ENCODE results near the gene UBASH3A.
A peak's percentile ranks its signal among the peaks of the same experiment; 100 is the strongest.

The UBASH3A gene

DNA sequence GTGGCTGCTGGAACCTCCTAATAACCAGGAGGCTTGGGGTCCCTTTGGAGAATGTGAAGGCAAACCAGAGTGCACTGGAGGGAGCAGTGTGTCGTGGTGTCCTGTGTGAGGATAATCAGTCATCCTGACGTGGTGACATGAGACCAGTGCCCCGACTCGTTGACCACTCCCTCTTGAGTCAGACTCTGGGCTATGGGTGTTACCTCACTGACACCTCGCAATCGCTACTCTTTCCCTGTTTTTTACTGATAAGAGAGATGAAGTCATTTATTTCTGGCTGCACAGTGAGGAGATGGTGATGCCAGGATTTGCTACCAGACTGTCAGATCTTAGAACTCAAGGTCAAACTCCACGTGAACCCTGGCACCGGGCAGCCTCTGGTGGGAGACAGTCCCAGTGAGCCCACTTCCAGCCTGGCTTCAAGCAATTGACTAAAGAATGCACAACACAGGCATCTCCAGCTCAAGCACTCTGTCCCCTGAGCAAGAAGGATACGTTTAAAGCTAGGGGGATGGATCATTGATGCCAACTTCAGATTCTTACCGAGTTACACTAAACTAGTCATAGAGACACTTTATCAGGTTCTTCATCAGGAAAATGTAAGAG lies 30.3 kb downstream of the UBASH3A start:
- DNase-seq: peak; percentile 28

DNA sequence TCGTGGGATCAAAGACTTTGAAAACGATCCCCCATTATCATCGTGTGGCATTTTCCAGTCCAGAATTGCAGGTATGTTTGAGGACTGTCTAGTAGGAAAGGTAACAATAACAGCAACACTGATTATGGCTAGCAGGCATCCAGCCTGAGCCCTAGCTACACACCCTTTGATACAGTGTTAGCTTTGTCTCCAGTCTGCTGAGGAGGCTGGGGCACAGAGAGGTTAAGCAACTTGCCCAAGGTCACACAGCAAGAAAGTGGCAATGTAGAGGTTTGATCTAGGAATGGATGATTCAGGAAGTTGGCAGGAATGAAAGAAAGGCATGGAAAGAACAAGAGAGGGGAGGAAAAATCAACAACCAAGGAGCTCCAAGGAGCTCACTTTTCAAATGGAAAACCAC lies 31.2 kb downstream of the UBASH3A start:
- DNase-seq: no peak

DNA sequence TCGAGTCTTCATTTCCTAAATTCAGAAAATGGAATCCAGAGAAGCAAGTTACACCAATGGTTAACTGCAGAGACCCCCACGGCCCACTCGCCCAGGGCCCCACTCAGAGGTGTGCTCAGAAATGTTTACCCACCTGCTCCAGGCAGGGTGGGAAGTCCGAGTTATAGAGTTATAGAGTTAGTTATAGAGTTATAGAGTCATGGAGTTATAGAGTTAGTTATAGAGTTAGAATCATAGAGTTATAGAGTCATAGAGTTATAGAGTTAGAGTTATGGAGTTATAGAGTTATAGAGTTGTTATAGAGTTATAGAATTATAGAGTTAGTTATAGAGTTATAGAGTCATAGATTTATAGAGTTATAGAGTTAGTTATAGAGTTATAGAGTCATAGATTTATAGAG lies 31.7 kb downstream of the UBASH3A start:
- no peak for DNase-seq

- DNase-seq: no peak
These were observed 32.1 kb downstream of the UBASH3A start for GRCh38 chr21:42435833-42436232.

- no peak for DNase-seq
These were observed 33.2 kb downstream of the UBASH3A start for GRCh38 chr21:42436914-42437313.

DNA sequence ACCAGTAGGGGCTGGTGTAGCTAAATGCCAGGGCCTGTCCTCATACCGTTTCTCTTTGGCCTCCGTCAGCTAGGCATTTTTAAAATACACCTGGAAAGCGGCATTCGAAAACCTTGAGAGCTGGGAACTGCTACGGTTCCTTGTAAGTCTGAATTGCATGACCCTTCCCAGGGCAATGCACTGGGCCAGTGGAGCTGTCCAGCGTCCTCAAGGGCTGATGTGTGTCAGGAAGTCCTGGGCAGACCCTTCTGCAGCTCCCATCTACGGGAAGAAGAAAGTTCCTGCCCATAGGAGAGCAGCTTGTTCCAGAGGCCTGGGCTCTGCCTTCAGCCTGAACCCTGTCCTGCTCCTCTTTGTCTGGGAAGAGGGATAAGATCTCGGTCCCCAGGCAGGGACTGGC lies 34.1 kb downstream of the UBASH3A start:
- DNase-seq: no peak

- no peak for DNase-seq
These were observed 34.9 kb downstream of the UBASH3A start for GRCh38 chr21:42438316-42439205.

DNA sequence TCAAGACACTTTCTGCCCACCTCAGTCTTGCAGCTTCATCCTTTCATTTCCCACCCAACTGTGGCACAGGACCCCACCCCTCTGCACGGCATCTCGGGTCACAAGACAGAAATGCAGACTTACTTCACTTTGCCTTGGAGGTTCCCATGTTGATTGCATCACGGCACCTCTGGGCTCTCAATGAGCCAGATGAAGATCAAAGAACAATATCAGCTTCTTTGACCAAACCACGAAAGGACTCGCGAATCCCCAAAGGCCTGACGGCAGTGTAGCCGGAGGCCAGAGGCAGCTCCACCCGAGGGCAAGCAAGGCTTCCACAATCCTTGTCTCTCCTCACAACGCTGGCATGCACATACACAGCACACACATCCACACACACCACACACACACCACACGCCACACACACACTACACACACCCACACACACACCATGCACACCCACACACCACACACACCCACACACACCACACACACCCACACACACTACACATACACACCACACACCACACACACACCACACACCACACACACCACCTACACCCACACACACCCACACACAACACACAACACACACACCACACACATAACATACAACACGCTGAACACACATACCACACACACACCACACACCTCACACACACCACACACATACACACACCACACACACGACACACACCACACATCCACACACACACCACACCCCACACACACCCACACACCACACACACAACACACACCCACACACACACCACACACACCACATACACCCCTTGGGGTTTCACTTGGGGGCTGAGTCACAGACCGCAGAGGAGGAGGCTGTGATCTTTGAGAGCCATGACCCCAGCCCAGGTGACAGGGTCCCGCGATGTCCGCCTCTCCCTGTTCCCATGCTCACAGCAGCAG lies 35.8 kb downstream of the UBASH3A start:
- DNase-seq: no peak

- DNase-seq: no peak
These were observed 36.6 kb downstream of the UBASH3A start for GRCh38 chr21:42440187-42440792.

GRCh38 chr21:42441963-42442362 lies 38.3 kb downstream of the UBASH3A start:
- no peak for DNase-seq

DNA sequence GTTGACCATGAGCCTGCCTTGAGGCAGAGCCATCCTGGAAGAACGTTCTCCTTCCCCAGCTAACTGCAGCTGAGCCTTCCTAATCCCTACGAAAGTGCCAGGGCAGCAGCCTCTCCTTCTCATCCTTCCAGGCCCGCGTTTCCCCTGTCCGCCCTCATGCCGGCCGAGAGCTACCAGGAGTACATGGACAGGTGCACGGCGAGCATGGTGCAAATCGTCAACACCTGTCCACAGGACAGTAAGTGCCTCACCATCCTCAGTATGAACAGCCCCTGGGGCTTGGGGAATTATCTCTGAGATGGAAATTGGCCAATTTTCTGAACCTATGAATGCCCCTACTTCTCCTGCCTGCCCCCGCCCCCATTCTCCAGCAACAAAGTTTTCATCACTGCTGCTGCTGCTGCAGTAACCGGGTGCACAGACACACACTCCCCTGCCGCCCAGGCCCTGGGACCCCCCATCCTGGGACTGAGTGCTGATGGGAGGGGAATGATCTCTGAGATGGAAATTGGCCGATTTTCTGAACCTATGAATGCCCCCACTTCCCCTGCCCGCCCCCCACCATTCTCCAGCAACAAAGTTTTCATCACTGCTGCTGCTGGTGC lies 39.6 kb downstream of the UBASH3A start:
- DNase-seq: no peak

- DNase-seq: no peak
These were observed 40.4 kb downstream of the UBASH3A start for GRCh38 chr21:42443876-42444744.

- DNase-seq: no peak
These were observed 41.0 kb downstream of the UBASH3A start for GRCh38 chr21:42444745-42445059.

GRCh38 chr21:42445311-42445710 lies 41.6 kb downstream of the UBASH3A start:
- DNase-seq: no peak

GRCh38 chr21:42446531-42446930 lies 42.8 kb downstream of the UBASH3A start:
- DNase-seq: no peak

- no peak for DNase-seq
These were observed 43.5 kb downstream of the UBASH3A start for GRCh38 chr21:42447182-42447581.

- DNase-seq: no peak
These were observed 44.0 kb downstream of the UBASH3A start for GRCh38 chr21:42447732-42448131.

DNA sequence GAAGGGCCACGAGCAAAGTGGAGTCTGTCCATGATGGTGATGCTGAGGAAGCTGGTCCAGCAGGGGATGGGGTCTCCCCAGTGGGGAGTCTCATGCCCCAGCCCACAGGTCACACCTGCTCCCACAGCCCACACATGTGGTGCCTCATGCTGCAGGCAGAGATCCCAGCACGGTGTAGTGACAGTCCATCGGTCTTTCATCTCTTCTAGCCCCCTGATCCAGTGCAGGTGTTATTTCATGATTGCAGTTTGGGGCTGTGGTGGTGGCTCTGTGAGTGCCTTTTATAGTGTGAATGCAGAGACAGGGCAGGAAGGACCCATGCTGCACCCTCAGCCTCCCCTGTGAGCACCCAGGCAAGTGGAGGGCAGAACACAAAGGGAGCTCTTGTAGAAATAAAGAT lies 45.0 kb downstream of the UBASH3A start:
- no peak for DNase-seq

GRCh38 chr21:42451941-42452340 lies 48.2 kb downstream of the UBASH3A start:
- no peak for DNase-seq

GRCh38 chr21:42452401-42453223 lies 48.9 kb downstream of the UBASH3A start:
- DNase-seq: no peak
